ENCODE results near the gene IMPDH2.
"Not testable (repeated sequence)": the region's sequence is repeated elsewhere in the genome, so short reads cannot be mapped to it uniquely, and the experiment has no call there.

IMPDH2 gene

DNA sequence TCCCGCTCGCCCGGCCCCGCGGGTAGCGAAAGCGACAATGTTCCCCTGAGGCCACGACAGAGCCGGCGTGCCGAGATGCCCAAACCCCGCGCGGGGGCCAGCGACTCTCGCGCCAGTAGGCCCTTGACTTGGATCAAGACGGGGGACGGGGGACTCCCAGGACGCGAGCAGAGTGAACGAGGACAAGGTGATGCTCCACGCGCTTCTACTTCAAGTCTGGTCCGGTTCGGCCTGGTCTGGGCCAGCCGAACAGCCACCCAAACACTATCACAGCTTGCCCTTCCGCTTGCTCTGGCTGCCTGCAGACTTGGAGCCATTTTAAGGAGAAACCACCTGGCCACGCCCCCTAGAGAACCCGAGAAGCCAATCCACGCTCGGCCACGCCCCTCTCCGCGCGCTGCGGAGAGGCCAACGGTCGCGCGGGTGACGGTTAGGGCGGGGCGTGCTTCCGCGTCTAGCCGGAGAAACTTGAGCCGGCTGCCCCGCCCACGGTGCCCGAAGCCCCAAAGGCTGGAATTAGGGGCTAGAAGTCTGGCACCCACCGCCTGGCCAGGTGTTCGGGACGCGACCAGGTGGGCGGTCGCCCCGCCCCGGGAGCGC lies 7.9 kb downstream of the IMPDH2 start:
- DNase-seq, result peak; percentile 97

DNA sequence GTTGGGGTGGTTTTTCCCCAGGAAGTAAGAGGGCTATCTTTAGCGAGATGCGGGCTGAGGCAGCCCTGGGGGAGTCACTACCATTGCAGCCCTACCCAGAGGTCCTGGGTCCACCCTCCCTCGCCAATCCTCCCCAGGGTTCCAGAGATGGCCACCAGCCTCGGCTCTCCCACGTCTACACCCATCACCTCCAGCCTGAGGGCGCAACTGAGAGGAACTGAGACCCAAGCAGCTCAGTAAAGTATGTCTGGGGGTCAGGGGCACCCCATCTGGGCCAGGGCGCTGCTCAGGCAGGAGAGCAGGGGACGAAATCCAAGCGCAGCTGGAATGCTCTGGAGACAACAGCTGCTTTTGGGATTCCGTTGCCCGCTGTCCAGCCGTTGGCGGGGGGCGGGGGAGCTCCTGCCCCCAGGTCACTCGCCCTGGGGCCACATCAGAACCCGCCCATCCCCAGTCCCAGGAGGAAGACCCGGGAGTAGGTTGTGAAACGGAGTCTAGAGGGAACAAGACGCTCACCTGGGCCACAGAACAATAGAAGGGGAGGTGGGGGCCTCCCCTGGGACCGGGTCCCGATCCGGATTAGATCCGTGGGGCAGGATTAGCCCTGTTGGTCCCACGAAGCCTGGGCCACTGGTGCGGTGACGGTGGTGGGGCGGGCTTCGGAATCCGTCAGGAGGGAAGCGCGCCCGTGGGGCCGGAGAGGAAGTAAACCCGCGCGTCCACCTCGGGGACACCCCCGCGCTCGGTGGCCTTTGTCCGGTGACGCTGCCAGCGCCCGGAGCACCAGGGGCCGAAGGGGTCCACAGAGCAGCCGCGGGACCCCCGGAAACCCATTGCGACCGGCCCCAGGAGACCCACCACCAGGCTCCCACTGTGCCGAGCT lies 8.6 kb downstream of the IMPDH2 start:
- DNase-seq, result no peak

DNA sequence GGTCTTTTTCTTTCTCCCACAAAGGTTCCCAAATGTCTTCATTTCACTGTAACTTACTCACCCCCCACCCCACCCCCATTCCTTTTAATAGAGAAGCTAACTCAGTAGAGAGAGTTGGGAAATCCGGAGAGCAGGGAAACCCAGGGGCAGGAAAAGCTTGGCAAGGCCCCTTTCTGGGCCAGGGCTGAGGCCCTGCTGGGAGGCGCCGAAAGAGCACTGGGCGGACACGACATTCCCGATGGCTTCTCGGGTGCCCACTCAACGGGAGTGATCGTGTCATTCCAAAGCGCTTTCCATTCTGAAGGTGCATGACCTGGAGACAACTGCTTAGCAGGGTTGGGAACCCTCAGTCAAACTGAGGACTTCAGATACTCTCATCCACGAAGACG lies 9.3 kb downstream of the IMPDH2 start:
- no peak for DNase-seq

DNA sequence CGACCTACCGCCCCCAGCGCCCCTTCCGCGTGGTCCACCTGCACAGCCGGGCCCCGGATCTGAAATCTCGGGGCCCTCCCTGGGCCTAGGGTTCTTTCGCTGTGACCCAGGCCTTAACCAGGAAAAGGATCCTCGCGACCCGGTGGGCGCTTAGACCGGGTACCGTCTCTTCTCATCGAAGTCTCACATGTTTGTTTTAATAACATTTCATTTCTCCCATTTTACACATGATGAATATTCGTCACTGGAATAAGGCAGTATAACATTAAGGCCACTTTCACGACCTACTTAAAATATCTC lies 10.5 kb downstream of the IMPDH2 start:
- DNase-seq, result no peak

DNA sequence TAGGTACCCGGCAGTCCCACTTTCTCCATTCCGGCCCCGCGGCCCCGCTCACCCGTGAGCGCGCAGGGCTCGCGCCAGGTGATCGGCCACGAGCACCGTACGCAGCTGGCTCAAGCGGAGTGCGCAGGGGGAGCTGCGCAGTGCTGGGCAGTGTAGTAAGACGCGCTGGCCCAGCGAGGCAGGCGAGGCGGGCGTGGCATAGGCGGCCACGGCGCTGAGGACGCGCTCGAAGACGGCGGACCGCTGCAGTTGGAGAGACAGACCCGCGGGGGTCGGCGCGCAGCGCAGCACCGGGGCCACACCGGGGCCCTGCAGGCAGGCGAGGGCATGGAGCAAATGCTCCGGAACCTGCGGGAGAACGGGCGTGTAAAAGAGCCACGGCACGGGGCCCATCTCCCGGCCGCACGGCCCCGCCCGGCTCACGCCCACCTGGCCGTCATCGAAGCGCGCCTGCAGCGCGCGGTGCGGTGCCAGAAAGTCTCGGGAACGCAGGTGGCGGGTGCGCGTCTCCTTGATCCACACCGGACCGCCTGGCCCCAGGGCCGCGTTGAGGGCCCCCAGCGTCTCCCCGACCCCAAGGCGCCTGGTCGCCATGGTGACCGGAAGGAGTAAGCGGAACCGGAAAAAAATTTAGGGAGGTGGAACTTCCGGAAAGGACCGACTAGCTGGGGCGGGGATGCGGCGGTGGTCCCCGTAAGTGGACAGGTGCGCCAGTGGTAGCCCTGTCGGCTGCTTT lies 11.1 kb downstream of the IMPDH2 start, which contains the start of gene DALRD3:
DALRD3 (minus strand) TSS at position 610 of the 736 bp plus-strand sequence; CDS start at position 594, 16 bp downstream.
- peak; percentile 65 for DNase-seq

DNA sequence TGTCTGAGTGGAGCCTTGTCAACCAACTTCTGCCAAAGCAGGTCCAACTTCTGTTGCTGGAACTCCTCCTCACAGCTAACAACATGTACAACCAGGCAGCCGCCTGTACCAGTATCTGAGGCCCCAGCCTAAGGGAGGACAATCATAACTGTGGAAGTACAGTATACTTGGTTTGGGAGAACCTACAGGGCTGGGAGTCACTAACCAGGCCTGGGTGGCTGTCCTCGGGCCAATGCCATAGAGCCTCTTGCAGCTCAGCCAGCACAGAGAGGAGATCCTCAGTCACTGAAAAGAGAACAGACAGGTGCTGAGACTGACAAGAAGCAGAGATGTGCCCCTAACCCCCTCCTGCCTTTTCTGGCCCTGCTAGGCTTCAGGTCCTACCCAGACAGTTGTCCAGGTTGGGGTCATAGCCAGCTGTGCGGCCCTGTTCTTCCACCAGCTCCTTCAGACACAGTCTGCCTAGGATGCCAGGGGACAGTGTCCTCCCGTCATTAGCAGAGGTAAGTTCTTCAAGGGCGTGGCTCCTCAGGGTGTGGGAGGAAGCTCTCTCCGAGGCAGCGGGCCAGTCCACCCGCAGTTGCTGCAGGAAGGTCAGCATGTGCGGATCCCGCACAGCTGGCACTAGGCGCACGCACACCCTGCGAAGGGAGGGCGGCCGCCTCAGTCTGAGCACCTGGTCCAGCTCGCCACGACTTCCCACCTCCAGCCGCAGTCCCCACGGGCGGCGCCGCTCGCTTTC lies 11.8 kb downstream of the IMPDH2 start:
- no peak for DNase-seq

DNA sequence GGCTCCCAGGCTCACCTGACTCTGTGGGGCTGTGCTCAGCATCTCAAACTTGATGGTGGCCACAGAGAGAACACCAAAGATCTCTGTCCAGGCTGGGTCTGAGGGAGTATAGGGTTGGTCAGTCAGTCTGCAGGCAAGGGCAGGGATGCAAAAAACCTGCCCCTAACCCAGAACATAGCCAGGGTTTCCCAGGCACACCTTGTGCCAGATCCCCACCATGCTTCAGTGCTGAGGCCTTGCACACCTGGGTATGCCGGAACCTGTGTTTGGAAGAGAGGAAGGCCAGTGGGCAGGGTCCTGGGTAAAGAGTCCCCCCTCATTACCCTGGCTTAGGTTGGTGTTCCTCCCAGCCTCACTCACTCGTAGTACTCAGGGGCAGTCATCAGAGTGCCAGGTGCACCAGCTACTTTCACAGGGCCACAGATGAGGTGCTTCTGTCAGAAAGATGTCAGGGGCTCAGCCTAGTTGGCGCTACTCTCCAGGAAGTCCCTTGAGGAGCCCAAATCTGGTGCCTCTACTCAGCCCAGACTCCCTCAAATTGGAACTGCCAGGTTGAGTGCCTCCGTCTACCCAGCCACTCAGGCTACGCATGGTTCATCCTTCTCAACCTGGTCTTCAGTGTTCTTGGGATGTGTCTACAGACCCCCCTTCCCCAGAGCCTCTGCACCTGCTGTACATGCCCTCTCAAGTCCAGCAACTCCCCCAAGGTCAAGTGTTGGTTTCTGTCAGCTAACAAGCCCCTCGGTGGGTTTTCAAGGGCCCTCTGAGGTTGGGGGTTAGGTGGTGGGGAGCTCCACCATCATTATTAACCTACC lies 12.6 kb downstream of the IMPDH2 start:
- DNase-seq, result no peak

DNA sequence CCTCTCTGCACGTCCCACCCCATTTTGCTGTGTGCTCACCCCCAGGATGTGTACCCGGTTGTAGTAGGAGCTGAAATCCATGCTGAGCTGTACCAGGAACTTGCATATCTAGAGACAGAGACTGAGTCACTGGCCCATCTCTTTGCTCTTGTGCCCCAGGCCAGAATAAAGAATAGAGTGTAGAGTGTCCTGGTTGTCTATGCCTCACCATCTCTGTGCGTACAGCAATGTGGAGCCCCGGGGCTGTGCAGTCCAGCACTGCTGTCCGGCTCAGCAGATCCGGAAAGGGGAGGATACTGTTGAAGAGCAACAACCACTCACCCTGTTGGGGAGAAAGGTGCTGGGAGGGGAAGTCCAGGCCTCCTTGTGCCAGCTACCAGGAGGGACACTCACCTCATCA lies 13.4 kb downstream of the IMPDH2 start:
- no peak for DNase-seq

DNA sequence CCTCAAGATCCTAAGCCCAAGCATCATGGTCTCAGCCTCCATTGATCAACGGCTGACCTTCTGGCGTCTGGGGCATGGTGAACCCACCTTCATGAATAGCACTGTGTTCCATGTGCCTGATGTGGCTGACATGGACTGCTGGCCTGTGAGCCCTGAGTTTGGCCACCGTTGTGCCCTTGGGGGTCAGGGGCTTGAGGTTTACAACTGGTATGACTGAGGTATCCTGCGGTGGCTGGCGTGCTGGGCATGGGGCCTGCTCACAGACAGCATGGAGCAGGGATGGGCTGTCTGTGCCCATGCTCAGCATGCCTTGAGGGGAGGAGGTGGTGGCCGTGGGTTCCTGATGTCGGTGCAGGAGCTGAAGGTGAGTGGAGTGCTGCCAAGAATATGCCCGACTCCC lies 14.1 kb downstream of the IMPDH2 start:
- no peak for DNase-seq

DNA sequence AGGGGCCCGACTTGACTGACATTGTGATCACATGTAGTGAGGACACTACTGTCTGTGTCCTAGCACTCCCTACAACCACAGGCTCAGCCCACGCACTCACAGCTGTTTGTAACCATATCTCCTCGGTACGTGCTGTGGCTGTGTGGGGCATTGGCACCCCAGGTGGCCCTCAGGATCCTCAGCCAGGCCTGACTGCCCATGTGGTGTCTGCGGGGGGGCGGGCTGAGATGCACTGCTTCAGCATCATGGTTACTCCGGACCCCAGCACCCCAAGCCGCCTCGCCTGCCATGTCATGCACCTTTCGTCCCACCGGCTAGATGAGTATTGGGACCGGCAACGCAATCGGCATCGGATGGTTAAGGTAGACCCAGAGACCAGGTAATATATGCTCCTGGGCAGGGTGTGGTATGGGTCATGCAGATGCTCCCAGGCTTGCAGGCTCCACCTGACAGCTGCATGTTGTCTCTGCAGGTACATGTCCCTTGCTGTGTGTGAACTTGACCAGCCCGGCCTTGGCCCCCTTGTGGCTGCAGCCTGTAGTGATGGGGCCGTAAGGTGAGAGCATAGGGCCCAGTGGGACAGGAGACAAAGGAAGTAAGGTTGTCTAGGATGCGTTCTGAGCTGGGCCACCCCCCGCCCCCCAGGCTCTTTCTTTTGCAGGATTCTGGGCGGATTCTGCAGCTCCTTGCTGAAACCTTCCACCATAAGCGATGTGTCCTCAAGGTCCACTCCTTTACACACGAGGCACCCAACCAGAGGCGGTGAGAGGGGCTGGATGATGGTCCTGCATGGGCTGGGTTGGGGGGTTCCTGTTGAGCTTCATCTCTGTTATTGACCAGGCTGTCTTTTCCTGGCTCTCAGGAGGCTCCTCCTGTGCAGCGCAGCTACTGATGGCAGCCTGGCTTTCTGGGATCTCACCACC lies 15.2 kb downstream of the IMPDH2 start:
- peak; percentile 26 for DNase-seq

DNA sequence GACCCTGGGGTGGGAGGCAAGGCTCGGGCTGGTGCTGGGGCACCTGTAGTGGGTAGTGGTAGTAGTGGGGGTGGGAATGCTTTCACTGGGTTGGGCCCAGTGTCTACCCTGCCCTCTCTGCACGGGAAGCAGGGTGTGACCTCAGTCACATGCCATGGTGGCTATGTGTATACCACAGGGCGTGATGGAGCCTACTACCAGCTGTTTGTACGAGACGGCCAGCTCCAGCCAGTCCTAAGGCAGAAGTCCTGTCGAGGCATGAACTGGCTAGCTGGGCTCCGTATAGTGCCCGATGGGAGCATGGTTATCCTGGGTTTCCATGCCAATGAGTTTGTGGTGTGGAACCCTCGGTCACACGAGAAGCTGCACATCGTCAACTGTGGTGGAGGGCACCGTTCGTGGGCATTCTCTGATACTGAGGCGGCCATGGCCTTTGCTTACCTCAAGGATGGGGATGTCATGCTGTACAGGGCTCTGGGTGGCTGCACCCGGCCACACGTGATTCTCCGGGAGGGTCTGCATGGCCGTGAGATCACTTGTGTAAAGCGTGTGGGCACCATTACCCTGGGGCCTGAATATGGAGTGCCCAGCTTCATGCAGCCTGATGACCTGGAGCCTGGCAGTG lies 16.0 kb downstream of the IMPDH2 start:
- DNase-seq, result no peak

DNA sequence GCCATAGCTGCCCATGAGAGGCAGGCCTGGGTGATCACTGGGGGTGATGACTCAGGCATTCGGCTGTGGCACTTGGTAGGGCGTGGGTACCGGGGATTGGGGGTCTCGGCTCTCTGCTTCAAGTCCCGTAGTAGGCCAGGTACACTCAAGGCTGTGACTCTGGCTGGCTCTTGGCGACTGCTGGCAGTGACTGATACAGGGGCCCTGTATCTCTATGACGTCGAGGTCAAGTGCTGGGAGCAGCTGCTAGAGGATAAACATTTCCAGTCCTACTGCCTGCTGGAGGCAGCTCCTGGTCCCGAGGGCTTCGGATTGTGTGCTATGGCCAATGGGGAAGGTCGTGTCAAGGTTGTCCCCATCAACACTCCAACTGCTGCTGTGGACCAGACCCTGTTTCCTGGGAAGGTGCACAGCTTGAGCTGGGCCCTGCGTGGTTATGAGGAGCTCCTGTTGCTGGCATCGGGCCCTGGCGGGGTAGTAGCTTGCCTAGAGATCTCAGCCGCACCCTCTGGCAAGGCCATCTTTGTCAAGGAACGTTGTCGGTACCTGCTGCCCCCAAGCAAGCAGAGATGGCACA lies 16.7 kb downstream of the IMPDH2 start:
- no peak for DNase-seq

DNA sequence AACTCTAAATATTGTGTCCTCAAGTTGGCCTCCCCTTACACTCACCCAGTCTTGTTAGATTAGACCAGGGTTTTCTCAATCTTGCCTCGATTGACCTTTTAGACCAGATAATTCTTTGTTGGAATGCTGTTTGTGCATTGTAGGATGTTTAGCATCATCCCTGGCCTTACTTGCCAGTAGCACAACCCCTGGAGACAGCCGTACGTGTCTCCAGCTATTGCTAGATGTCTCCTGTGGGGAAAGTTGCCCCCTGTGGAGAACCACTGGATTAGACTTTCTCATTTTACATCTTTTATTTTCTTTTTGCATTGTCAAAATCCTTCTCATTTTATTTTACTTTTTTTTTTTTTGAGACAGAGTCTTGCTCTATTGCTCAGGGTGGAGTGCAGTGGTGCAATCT lies 19.8 kb downstream of the IMPDH2 start:
- DNase-seq, result peak; percentile 51

DNA sequence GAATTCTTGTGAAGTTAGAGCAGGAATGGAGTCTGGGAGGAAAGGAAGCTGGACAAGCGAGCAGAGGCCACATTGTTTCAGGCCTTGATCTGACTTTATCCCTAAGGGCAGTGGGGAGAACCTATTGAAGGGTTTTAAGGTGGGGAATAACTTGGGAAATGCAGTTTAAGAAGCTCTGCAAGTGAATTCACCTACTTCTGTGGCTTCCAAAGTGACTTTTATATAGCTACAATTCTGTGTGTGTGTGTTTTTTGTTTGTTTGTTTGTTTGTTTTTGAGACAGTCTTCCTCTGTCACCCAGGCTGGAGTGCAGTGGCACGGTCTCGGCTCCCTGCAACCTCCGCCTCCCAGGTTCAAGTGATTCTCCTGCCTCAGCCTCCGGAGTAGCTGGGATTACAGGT lies 20.6 kb downstream of the IMPDH2 start:
- DNase-seq, result not testable (repeated sequence)

DNA sequence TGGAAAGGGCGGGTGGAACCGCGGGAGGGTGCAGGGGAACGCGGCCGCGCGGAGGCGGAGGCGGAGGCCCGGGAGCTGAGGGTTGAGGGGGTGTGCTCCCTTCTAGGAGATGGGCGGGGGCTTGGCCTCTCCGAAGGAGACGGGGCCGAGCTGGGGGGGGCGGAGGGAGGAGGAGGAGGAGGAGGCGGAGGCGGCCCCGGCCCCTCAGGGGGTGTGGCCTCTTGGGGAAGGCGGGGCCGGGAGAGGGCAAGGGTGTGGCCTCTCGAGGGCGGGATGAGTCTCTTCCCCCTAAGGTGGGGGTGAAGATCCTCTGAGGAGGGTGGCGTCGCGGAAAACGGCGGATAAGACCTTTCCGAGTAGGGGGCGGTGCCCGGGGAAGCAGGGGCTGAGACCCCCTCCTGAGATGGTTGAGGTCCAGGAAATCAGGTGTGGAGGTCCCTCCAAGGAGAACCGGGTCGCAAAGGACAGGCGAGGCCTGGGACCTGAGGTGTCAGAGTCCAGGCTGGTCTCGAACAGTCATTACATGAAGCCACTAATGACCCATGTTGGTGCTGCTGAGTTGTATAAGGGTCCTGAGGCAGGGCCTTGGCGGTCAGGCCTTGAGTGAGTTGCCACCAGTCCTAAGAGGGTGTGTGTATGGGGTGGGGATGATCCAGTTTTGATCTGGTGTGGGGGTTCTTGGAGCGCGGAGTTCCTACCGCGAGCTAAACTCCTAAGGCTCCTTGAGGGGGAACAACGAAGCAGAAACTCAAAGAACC lies 21.2 kb downstream of the IMPDH2 start:
- peak; percentile 91 for DNase-seq

DNA sequence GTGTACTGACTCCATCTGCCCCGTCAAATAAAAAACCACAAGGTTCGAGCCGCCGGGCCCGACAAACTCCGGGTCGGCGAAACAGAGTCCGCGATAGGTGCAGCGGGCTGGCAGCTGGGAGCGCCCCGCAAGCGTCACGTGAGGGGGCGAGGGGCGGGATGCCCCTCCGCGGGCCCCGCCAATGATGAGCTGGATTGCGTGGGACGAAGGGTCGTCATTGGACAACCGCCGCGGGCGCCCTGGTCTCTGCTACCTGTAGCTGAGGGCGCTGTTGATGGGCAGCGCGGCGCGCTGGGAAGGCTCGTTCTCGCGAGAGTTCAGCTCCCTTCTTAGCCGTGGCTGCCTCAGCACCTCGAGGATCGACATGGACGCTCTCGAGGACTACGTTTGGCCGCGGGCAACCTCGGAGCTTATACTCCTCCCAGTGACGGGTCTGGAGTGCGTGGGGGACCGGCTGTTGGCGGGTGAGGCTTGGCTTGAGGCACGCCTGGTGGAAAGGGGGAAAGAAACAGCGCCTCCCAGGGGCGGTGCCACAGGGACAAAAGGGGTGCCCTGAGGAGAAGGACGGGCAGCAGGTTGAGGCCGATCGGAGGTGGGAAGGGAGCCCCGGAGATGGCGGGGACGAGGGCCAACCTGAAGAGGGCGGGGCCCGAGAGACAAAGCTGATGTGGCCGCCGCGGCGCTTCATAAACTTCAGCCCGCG lies 22.0 kb downstream of the IMPDH2 start, which contains the start of gene WDR6:
WDR6 (plus strand) TSS at position 324 of the 703 bp plus-strand sequence; CDS start at position 365, 41 bp downstream.
- peak; percentile 97 for DNase-seq

DNA sequence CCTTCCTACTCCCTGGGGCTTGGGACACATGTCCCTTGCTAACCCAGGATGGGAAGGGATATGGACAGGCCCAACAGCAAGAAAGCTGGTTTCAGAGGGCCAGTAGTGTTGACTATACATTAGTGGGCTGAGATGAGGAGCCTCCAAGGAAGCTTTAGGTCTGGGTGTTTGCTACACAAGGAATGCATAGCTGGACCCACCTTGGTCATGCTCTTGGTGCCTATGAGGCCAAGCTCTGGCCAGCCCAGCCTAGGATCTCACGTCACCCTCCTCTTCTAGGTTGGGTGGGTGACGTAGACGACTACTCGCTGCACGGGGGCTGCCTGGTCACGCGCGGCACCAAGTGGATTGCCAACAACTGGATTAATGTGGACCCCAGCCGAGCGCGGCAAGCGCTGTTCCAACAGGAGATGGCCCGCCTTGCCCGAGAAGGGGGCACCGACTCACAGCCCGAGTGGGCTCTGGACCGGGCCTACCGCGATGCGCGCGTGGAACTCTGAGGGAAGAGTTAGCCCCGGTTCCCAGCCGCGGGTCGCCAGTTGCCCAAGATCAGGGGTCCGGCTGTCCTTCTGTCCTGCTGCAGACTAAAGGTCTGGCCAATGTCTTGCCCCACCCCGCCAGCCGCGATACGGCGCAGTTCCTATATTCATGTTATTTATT lies 22.7 kb downstream of the IMPDH2 start:
- DNase-seq, result no peak

DNA sequence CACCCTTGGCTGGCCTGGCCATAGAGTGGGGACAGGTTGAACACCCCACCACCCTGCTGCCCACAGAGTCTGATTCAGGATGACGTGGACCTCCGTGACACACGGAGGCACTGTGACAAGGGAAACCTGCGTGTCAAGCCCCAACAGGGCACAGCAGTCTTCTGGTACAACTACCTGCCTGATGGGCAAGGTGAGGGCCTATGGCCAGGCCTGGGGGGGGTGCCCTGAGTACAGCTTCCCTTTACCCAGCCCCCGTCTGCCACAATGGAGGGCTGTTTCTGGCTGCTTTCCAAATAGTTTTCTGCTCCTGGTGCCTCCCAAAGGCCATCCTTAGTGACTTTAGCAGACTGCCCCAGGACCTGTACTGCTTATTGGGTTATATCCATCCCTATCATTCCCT lies 23.2 kb downstream of the IMPDH2 start:
- DNase-seq, result no peak

Data from fibroblast of skin of back (primary cell).